K562 (cell line): ENCODE results near the gene MAZ. TPM values are rescaled to one million over a fixed set of nuclear protein-coding genes. Genes with fewer than 3 reads are reported as not detected.

ENCODE experiments used
- BRF1 ChIP-seq: IDR thresholded peaks from 3 replicates; pipeline ENCODE4 v1.6.1; 2011; ENCODE audit warnings: borderline replicate concordance, mild to moderate bottlenecking; ENCODE audit not compliant: insufficient read length; ENCODE audit errors: extremely low read depth
- FOXJ3 ChIP-seq: sonication (generic); formaldehyde crosslinking; IDR thresholded peaks from 2 replicates; pipeline ENCODE4 v1.4.0; 2020; ENCODE audit warnings: mild to moderate bottlenecking, missing genetic modification reagents
- NCOR1 ChIP-seq: fragments of 450-650 bp; IDR thresholded peaks from 2 replicates; pipeline ENCODE4 v1.6.1; 2016; ENCODE audit warnings: mild to moderate bottlenecking, moderate library complexity
- PCBP1 ChIP-seq: fragments of 200-400 bp; formaldehyde crosslinking; IDR thresholded peaks from 2 replicates; pipeline ENCODE4 v1.6.1; 2018; ENCODE audit warnings: mild to moderate bottlenecking, low read depth, low read length; ENCODE audit not compliant: poor library complexity, severe bottlenecking
- PML ChIP-seq: IDR thresholded peaks from 2 replicates; pipeline ENCODE4 v1.6.1; 2012; ENCODE audit warnings: low read length, inconsistent platforms
- POLR2AphosphoS5 ChIP-seq: IDR thresholded peaks from 2 replicates; pipeline ENCODE4 v1.6.1; 2011; ENCODE audit warnings: mild to moderate bottlenecking, low read depth, low read length, moderate library complexity; ENCODE audit not compliant: control insufficient read depth, insufficient read depth
- POLR2B ChIP-seq: fragments of 450-650 bp; IDR thresholded peaks from 2 replicates; pipeline ENCODE4 v1.6.1; 2018; ENCODE audit warnings: low read depth; ENCODE audit not compliant: partially characterized antibody
- PURB ChIP-seq: sonication (generic); formaldehyde crosslinking; IDR thresholded peaks from 2 replicates; pipeline ENCODE4 v1.9.0; 2021; ENCODE audit warnings: low read depth, mild to moderate bottlenecking, missing genetic modification reagents
- RBBP5 ChIP-seq: fragments of 200-600 bp; sonication (generic); IDR thresholded peaks from 2 replicates; pipeline ENCODE4 v1.6.1; 2012; ENCODE audit warnings: borderline replicate concordance, mild to moderate bottlenecking, low read length, control low read depth, inconsistent platforms; ENCODE audit not compliant: insufficient read depth, poor library complexity, severe bottlenecking
- RFX5 ChIP-seq: IDR thresholded peaks from 2 replicates; pipeline ENCODE4 v1.6.1; 2011; ENCODE audit warnings: low read depth, mild to moderate bottlenecking, improper control_type of control experiment, low read length
- SMAD1 ChIP-seq: fragments of 150-350 bp; IDR thresholded peaks from 2 replicates; pipeline ENCODE4 v1.6.1; 2014; ENCODE audit warnings: low read length, low read depth; ENCODE audit not compliant: partially characterized antibody
- ZNF174 ChIP-seq: fragments of 250-450 bp; sonication (Bioruptor Pico); IDR thresholded peaks from 2 replicates; pipeline ENCODE4 v1.4.0; 2020; ENCODE audit warnings: mild to moderate bottlenecking
- ZNF232 ChIP-seq: sonication (generic); formaldehyde crosslinking; IDR thresholded peaks from 2 replicates; pipeline ENCODE4 v1.8.0; 2022; ENCODE audit warnings: mild to moderate bottlenecking, missing genetic modification reagents
- ZNF316 ChIP-seq: fragments of 450-650 bp; IDR thresholded peaks from 2 replicates; pipeline ENCODE4 v1.6.1; 2016
- ZNF431 ChIP-seq: sonication (generic); formaldehyde crosslinking; IDR thresholded peaks from 2 replicates; pipeline ENCODE4 v1.8.0; 2022; ENCODE audit warnings: mild to moderate bottlenecking, missing genetic modification reagents
- ZNF57 ChIP-seq: fragments of 450-650 bp; formaldehyde crosslinking; IDR thresholded peaks from 2 replicates; pipeline ENCODE4 v1.4.0; 2020; ENCODE audit warnings: mild to moderate bottlenecking, moderate library complexity
- ZNF79 ChIP-seq: fragments of 250-450 bp; sonication (Bioruptor Pico); IDR thresholded peaks from 2 replicates; pipeline ENCODE4 v1.4.0; 2020; ENCODE audit warnings: low read depth, mild to moderate bottlenecking, moderate library complexity
- polyA plus RNA-seq, 8 experiments: library from polyadenylated mRNA; depleted of rRNA in 4 of 8; stranded (reverse) in 5 of 8; unstranded in 3 of 8; fragments of >200 nt; fragmentation: Nextera tagmentation in 2 of 8; fragmentation: Illumina TruSeq in 1 of 8; extraction: Ambion mirVana in 2 of 8; extraction: Trizol in 1 of 8; gene quantifications; 2 replicates each; pipeline versions ENCODE4 v1.2.1 to v1.2.3, GENCODE V29; 2011 to 2014; ENCODE audit warnings: inconsistent platforms in 1 of 8, missing spikeins in 1 of 8
- total RNA-seq, 7 experiments: library from RNA; depleted of rRNA in 6 of 7; stranded (reverse); fragments of >200 nt in 6 of 7; fragmentation: Illumina TruSeq in 2 of 7; extraction: Trizol in 2 of 7; gene quantifications; 2 replicates each; pipeline versions ENCODE4 v1.2.1 to v1.2.3, GENCODE V29; 2011 to 2021; ENCODE audit warnings: low replicate concordance in 1 of 7
- TF ChIP-seq, protein P1 (sequence below), 2 experiments: fragments of 450-650 bp in 1 of 2; IDR thresholded peaks; 2 replicates each; pipeline ENCODE4 v1.6.1; 2011 to 2017; ENCODE audit warnings: low read depth in 2 of 2, antibody characterized with exemption in 1 of 2, borderline replicate concordance in 1 of 2, low read length in 1 of 2, mild to moderate bottlenecking in 1 of 2, mixed read lengths in 1 of 2; ENCODE audit not compliant: control insufficient read depth in 1 of 2
- TF ChIP-seq, protein P2 (sequence below): fragments of 450-650 bp; formaldehyde crosslinking; IDR thresholded peaks from 2 replicates; pipeline ENCODE4 v1.4.0; 2020; ENCODE audit warnings: mild to moderate bottlenecking, mixed read lengths
- TF ChIP-seq, protein P3 (sequence below): fragments of 450-650 bp; formaldehyde crosslinking; IDR thresholded peaks from 2 replicates; pipeline ENCODE4 v1.4.0; 2020; ENCODE audit warnings: mild to moderate bottlenecking, moderate library complexity
- TF ChIP-seq, protein P4 (sequence below): sonication (generic); IDR thresholded peaks from 2 replicates; pipeline ENCODE4 v1.6.1; 2016

The MAZ gene
- total and polyA plus RNA-seq, 9 of the 15 experiments (the other 6 are each of a cell fraction or from before 2014, with no cell fraction given) = 45.4 to 532 (median 250) TPM

DNA sequence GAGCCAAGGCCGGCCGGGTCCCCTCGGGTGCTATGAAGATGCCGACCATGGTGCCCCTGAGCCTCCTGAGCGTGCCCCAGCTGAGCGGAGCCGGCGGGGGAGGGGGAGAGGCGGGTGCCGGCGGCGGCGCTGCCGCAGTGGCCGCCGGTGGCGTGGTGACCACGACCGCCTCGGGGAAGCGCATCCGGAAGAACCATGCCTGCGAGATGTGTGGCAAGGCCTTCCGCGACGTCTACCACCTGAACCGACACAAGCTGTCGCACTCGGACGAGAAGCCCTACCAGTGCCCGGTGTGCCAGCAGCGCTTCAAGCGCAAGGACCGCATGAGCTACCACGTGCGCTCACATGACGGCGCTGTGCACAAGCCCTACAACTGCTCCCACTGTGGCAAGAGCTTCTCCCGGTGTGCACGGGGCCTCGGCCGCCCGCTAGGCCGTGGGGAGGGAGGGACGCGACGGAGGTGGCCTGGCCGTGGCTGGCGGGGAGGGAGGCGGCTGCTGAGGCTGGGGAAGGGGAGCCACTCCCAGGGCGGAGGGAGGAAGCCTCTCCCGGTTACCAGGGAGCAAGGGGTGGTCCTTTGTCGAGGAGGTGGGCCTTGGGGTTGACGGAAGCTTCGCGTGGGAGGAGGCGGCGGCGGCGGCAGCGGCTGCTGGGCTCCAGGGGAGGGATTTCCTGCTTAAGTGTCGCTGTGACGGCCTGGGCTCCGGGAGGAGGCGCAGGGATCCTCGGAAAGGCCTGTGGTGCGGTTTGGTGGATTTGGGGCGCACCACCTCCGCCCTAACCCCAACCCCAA is 1.3 kb downstream of the MAZ start (continued):
- TF ChIP-seq, protein P1, sequence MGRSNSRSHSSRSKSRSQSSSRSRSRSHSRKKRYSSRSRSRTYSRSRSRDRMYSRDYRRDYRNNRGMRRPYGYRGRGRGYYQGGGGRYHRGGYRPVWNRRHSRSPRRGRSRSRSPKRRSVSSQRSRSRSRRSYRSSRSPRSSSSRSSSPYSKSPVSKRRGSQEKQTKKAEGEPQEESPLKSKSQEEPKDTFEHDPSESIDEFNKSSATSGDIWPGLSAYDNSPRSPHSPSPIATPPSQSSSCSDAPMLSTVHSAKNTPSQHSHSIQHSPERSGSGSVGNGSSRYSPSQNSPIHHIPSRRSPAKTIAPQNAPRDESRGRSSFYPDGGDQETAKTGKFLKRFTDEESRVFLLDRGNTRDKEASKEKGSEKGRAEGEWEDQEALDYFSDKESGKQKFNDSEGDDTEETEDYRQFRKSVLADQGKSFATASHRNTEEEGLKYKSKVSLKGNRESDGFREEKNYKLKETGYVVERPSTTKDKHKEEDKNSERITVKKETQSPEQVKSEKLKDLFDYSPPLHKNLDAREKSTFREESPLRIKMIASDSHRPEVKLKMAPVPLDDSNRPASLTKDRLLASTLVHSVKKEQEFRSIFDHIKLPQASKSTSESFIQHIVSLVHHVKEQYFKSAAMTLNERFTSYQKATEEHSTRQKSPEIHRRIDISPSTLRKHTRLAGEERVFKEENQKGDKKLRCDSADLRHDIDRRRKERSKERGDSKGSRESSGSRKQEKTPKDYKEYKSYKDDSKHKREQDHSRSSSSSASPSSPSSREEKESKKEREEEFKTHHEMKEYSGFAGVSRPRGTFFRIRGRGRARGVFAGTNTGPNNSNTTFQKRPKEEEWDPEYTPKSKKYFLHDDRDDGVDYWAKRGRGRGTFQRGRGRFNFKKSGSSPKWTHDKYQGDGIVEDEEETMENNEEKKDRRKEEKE (IDR thresholded peaks at IDR 0.05; ENCODE audit: borderline replicate concordance in 1 of 2, control insufficient read depth in 1 of 2, low read depth in 2 of 2, low read length in 1 of 2) = no peak
- TF ChIP-seq ZNF79 (CRISPR knock-in tag) (no peak), RBBP5 (peak; percentile 49), ZNF57 (CRISPR knock-in tag) (no peak), BRF1 (no peak), ZNF316 (no peak), ZNF232 (CRISPR knock-in tag) (peak; percentile 83), SMAD1 (no peak), NCOR1 (no peak; the same call in 1 of the 2 replicates), ZNF174 (CRISPR knock-in tag) (no peak), RFX5 (no peak), PURB (CRISPR knock-in tag) (no peak), POLR2AphosphoS5 (peak; percentile 48; the same call in 1 of the 2 replicates), ZNF431 (CRISPR knock-in tag) (0 out of 2 replicates have a peak, but pooled peaks have one; percentile 77), PCBP1 (peak; percentile 81), PML (no peak), FOXJ3 (CRISPR knock-in tag) (no peak), POLR2B (peak; percentile 57)
- TF ChIP-seq, protein P2, sequence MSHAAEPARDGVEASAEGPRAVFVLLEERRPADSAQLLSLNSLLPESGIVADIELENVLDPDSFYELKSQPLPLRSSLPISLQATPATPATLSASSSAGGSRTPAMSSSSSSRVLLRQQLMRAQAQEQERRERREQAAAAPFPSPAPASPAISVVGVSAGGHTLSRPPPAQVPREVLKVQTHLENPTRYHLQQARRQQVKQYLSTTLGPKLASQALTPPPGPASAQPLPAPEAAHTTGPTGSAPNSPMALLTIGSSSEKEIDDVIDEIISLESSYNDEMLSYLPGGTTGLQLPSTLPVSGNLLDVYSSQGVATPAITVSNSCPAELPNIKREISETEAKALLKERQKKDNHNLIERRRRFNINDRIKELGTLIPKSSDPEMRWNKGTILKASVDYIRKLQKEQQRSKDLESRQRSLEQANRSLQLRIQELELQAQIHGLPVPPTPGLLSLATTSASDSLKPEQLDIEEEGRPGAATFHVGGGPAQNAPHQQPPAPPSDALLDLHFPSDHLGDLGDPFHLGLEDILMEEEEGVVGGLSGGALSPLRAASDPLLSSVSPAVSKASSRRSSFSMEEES (CRISPR knock-in tag) = peak; percentile 40
- TF ChIP-seq, protein P3, sequence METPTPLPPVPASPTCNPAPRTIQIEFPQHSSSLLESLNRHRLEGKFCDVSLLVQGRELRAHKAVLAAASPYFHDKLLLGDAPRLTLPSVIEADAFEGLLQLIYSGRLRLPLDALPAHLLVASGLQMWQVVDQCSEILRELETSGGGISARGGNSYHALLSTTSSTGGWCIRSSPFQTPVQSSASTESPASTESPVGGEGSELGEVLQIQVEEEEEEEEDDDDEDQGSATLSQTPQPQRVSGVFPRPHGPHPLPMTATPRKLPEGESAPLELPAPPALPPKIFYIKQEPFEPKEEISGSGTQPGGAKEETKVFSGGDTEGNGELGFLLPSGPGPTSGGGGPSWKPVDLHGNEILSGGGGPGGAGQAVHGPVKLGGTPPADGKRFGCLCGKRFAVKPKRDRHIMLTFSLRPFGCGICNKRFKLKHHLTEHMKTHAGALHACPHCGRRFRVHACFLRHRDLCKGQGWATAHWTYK (CRISPR knock-in tag) = peak; percentile 80; the same call in 1 of the 2 replicates
- TF ChIP-seq, protein P4, sequence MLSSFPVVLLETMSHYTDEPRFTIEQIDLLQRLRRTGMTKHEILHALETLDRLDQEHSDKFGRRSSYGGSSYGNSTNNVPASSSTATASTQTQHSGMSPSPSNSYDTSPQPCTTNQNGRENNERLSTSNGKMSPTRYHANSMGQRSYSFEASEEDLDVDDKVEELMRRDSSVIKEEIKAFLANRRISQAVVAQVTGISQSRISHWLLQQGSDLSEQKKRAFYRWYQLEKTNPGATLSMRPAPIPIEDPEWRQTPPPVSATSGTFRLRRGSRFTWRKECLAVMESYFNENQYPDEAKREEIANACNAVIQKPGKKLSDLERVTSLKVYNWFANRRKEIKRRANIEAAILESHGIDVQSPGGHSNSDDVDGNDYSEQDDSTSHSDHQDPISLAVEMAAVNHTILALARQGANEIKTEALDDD = no peak
